HL-60 (cell line): Measurements from ENCODE around the gene HOXB8.

Experiments
- DNase-seq, 2 experiments: peaks; one replicate each; pipeline ENCODE4 v3.0.0-alpha.2; 2010 to 2020; ENCODE audit warnings: low read depth in 1 of 2, low spot score in 1 of 2
- H3K27ac ChIP-seq: fragments of 250-450 bp; sonication (Bioruptor Pico); replicated peaks from 2 replicates; pipeline ENCODE4 v1.5.1; 2020; ENCODE audit warnings: mild to moderate bottlenecking, moderate library complexity
- H3K27me3 ChIP-seq: fragments of 250-450 bp; sonication (Bioruptor Pico); 2 replicates; pipeline ENCODE4 v1.5.1; 2021; ENCODE audit warnings: mild to moderate bottlenecking, moderate library complexity; ENCODE audit not compliant: insufficient read depth, poor library complexity, severe bottlenecking
- H3K4me3 ChIP-seq: replicated peaks from 2 replicates; pipeline ENCODE4 v1.5.1; 2011; ENCODE audit warnings: mild to moderate bottlenecking, control low read depth, low read length; ENCODE audit not compliant: insufficient read depth
- GABPA ChIP-seq: IDR thresholded peaks from 2 replicates; pipeline ENCODE4 v1.6.1; 2012; ENCODE audit warnings: low read depth
- POLR2AphosphoS5 ChIP-seq: IDR thresholded peaks from 2 replicates; pipeline ENCODE4 v1.6.1; 2012; ENCODE audit warnings: low read depth
- SPI1 ChIP-seq: IDR thresholded peaks from 2 replicates; pipeline ENCODE4 v1.6.1; 2012; ENCODE audit warnings: low read depth, mild to moderate bottlenecking, borderline replicate concordance
- TF ChIP-seq, protein P1 (sequence below): IDR thresholded peaks from one replicate; pipeline ENCODE4 v1.5.1; 2011; ENCODE audit warnings: low read length, control low read depth, inconsistent platforms; ENCODE audit not compliant: insufficient read depth
- TF ChIP-seq, protein P2 (sequence below): IDR thresholded peaks from 2 replicates; pipeline ENCODE4 v1.6.1; 2012; ENCODE audit warnings: low read depth; ENCODE audit not compliant: insufficient replicate concordance

Gene HOXB8

DNA sequence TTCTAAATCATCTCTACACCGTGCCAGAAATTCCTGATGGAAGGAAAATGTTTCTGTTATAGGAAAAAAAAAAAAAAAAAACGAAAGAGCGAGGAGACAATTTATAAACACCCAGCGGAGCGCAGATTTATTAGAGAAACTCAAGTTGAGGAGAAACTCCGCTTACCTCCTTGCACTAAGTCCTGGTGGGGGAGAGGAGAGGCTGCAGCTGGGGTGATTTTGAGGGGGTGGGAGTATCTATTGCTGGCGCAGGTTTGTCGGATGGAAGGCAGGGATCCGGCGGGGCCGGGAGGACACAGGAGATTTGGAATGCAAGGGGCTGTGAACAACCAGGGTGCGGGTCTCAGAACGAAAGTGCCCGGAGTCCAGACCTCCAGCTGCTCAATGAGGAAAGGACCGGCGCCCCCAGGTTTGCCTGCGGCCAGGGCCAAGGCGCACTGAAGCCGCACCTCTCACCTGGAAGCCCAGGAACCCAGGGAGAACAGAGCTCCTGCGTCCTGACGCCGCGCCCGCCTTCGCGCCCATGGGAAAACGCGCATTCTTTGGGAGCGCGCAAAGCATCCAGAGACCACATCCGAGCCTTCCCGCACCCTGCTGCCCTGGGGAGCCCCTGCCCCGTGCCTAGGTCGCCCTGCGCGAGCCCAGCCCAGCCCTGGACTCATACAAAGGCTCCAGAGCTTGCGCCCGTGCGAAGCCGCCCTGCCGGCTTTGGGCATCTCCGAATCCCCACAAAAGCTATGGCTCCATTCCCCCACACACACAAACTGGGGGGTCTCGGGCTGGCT is 2.6 kb upstream of the HOXB8 start:
- no peak for TF ChIP-seq SPI1
- no peak for TF ChIP-seq GABPA
- TF ChIP-seq, protein P1, sequence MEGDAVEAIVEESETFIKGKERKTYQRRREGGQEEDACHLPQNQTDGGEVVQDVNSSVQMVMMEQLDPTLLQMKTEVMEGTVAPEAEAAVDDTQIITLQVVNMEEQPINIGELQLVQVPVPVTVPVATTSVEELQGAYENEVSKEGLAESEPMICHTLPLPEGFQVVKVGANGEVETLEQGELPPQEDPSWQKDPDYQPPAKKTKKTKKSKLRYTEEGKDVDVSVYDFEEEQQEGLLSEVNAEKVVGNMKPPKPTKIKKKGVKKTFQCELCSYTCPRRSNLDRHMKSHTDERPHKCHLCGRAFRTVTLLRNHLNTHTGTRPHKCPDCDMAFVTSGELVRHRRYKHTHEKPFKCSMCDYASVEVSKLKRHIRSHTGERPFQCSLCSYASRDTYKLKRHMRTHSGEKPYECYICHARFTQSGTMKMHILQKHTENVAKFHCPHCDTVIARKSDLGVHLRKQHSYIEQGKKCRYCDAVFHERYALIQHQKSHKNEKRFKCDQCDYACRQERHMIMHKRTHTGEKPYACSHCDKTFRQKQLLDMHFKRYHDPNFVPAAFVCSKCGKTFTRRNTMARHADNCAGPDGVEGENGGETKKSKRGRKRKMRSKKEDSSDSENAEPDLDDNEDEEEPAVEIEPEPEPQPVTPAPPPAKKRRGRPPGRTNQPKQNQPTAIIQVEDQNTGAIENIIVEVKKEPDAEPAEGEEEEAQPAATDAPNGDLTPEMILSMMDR = no peak
- TF ChIP-seq, protein P2, sequence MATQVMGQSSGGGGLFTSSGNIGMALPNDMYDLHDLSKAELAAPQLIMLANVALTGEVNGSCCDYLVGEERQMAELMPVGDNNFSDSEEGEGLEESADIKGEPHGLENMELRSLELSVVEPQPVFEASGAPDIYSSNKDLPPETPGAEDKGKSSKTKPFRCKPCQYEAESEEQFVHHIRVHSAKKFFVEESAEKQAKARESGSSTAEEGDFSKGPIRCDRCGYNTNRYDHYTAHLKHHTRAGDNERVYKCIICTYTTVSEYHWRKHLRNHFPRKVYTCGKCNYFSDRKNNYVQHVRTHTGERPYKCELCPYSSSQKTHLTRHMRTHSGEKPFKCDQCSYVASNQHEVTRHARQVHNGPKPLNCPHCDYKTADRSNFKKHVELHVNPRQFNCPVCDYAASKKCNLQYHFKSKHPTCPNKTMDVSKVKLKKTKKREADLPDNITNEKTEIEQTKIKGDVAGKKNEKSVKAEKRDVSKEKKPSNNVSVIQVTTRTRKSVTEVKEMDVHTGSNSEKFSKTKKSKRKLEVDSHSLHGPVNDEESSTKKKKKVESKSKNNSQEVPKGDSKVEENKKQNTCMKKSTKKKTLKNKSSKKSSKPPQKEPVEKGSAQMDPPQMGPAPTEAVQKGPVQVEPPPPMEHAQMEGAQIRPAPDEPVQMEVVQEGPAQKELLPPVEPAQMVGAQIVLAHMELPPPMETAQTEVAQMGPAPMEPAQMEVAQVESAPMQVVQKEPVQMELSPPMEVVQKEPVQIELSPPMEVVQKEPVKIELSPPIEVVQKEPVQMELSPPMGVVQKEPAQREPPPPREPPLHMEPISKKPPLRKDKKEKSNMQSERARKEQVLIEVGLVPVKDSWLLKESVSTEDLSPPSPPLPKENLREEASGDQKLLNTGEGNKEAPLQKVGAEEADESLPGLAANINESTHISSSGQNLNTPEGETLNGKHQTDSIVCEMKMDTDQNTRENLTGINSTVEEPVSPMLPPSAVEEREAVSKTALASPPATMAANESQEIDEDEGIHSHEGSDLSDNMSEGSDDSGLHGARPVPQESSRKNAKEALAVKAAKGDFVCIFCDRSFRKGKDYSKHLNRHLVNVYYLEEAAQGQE = no peak
- no peak for TF ChIP-seq POLR2AphosphoS5
- peaks cover 79% of the 10 kb centered on the region for H3K27me3 ChIP-seq
- no peak overlapping the region for H3K4me3 ChIP-seq
- H3K27ac ChIP-seq = no peak overlapping the region
- DNase-seq = no peak

DNA sequence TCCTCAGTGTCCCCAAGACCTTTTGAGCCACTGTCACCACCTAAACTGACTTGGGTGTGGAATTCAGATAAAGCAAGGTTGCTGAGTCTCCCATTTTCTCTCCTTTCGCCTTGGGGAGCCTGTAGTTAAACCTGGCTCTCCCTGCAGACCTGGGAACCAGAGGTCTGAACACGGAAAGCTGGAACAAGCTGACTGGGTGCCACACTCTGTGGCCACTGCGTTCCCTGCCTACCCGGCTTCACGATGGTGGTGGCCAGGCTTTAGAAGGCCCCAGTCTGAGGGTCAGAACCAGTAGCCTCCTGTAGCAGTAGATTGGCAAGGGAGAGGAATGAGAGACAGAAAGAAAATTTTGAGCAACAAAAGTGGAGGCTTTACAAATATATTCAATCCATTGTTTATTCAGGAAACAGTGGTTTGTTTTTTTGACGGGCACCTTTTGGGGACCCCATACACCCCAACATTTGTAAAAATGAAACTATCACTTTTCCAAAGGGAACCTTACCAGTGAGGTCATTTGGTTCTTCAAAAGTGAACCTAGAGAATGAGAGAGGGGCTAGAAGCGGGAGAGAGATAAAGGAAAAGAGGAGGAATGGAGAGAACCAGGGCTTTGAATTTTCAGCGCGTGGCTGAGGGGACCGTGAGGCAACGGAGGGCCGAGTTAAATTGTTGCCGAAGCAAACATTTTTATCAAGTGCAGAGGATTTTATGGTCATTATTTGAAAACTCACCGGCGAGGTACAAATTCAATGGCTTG is 1.8 kb upstream of the HOXB8 start:
- Histone ChIP-seq H3K27me3 (peaks cover 85% of the 10 kb centered on the region), H3K4me3 (no peak overlapping the region), H3K27ac (no peak overlapping the region)
- DNase-seq = no peak
- TF ChIP-seq SPI1 = no peak
- TF ChIP-seq, protein P2 = no peak

DNA sequence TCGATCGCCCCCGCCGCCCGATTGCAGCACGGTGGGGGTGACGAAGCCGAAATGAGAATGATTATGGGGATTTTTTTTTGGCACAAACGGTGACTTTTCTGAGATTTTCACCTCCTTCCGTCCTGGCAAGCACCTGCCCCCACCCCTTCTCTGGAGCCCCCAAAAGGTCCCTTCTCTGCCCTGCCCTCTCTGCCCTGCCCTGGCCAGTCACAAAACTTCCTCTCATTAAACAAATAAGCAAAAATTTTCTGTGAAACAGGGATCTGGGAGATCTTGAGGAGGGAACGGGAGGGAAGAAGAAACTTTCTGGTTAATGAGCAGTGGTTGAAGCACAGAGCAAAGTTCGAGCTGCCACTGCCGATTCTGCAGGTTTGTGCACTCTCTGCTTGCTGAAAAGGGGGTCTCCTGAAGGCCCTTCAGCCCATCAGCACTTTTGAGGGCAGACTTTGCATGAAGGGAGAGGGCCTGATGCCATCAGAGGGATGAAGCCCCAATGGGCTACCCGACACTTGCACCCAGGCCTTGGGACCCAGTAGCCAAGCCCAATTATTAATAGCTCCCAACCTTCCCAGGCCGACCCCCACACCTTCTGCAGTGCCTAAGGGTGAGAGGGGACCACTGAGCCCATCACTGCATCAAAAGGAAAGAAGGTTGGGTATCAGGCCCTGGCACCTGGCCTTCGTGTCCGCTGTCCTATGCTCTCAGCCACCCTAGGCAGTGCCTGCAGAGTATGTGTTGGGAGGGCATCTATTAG is 1.0 kb upstream of the HOXB8 start:
- H3K27ac ChIP-seq = no peak overlapping the region
- DNase-seq = no peak
- H3K4me3 ChIP-seq = no peak overlapping the region
- TF ChIP-seq POLR2AphosphoS5 (no peak), GABPA (no peak), SPI1 (no peak)
- TF ChIP-seq, protein P1 = no peak
- TF ChIP-seq, protein P2 = no peak
- H3K27me3 ChIP-seq = peaks cover 86% of the 10 kb centered on the region
